Stimulated activated CD4-positive, alpha-beta T cell treated with anti-CD3 and anti-CD28 coated beads, Interleukin-2, amount 100 ng/mL, for 24 hours (primary cell): ENCODE data around the gene POTEF.
A peak's percentile ranks its signal among the peaks of the same experiment; 100 is the strongest.
"Not testable (repeated sequence)": the region's sequence is repeated elsewhere in the genome, so short reads cannot be mapped to it uniquely, and the experiment has no call there.

Experiments
- DNase-seq, 2 donors: peaks; one replicate each; pipeline ENCODE4 v3.0.0-alpha.2; 2020

The POTEF gene

GRCh38 chr2:130152136-130152815 is 23.3 kb upstream of the POTEF start:
- DNase-seq: not testable (repeated sequence)

GRCh38 chr2:130151145-130151512 is 22.1 kb upstream of the POTEF start:
- DNase-seq: not testable (repeated sequence)

- DNase-seq: no peak
Measured at GRCh38 chr2:130150181-130151144, 21.4 kb upstream of the POTEF start.

- not testable (repeated sequence) for DNase-seq
Measured at GRCh38 chr2:130148515-130148914, 19.5 kb upstream of the POTEF start.

- peak; percentile 57 to 73 for DNase-seq
Measured at GRCh38 chr2:130145006-130145414, 16.0 kb upstream of the POTEF start, which contains the start of gene CCDC74B. CCDC74B (minus strand) TSS chr2:130145112; CDS start chr2:130144996, 116 bp downstream.

- not testable (repeated sequence) for DNase-seq
Measured at GRCh38 chr2:130143266-130144039, 14.4 kb upstream of the POTEF start.

- DNase-seq: not testable (repeated sequence)
Measured at GRCh38 chr2:130142396-130143265, 13.6 kb upstream of the POTEF start.

GRCh38 chr2:130141645-130142370 is 12.8 kb upstream of the POTEF start:
- not testable (repeated sequence) for DNase-seq

- not testable (repeated sequence) for DNase-seq
Measured at GRCh38 chr2:130141002-130141401, 12.0 kb upstream of the POTEF start.

- not testable (repeated sequence) for DNase-seq
Measured at GRCh38 chr2:130140516-130140915, 11.5 kb upstream of the POTEF start.

GRCh38 chr2:130139331-130140280 is 10.6 kb upstream of the POTEF start:
- DNase-seq: not testable (repeated sequence)

- DNase-seq: not testable (repeated sequence)
Measured at GRCh38 chr2:130138841-130139251, 9.8 kb upstream of the POTEF start.

GRCh38 chr2:130138326-130138725 is 9.3 kb upstream of the POTEF start:
- not testable (repeated sequence) for DNase-seq

GRCh38 chr2:130137118-130137517 is 8.1 kb upstream of the POTEF start:
- DNase-seq: not testable (repeated sequence)

- not testable (repeated sequence) for DNase-seq
Measured at GRCh38 chr2:130136546-130136945, 7.5 kb upstream of the POTEF start.

- no peak for DNase-seq
Measured at GRCh38 chr2:130135692-130136541, 6.9 kb upstream of the POTEF start.

- DNase-seq: not testable (repeated sequence)
Measured at GRCh38 chr2:130128464-130128863, 558 bp downstream of the POTEF start.

- DNase-seq: not testable (repeated sequence)
Measured at GRCh38 chr2:130127726-130128125, 1.3 kb downstream of the POTEF start.

GRCh38 chr2:130120924-130121323 is 8.1 kb downstream of the POTEF start:
- DNase-seq: not testable (repeated sequence)
